ENCODE data around the gene ABHD12. TPM values are rescaled to one million over a fixed set of nuclear protein-coding genes. Genes with fewer than 3 reads are reported as not detected.

ABHD12 gene
- total RNA-seq, 1 experiment from 2014 or later: 40.6 TPM

- Histone ChIP-seq H3K36me3 (ENCODE audit: insufficient read depth, low read length, poor library complexity, severe bottlenecking) (no peaks in the 10 kb centered on the region), H3K4me1 (ENCODE audit: insufficient read depth, low read length, poor library complexity, severe bottlenecking) (no peaks in the 10 kb centered on the region), H3K27ac (ENCODE audit: low read depth, low read length, poor library complexity, severe bottlenecking) (no peak overlapping the region), H3K9me3 (ENCODE audit: low read depth, low read length, poor library complexity, severe bottlenecking) (no peaks in the 10 kb centered on the region), H3K4me3 (ENCODE audit: low read depth, low read length, poor library complexity, severe bottlenecking) (no peak overlapping the region), H3K27me3 (replicated peaks; ENCODE audit: insufficient read depth, low read depth, low read length, poor library complexity) (no peaks in the 10 kb centered on the region)
- BruUV-seq (replicated peaks): no TSS peak
- POLR2A ChIA-PET (ENCODE audit: low non-redundant PET): no interaction called here
- no peak for TF ChIP-seq CTCF (conservative IDR thresholded peaks at IDR 0.05; ENCODE audit: low read depth, low read length)
- DNase-seq (ENCODE audit: low spot score): no peak
- intact Hi-C loops (cut with micrococcal nuclease; ENCODE audit: unreplicated experiment): no loop called here
- CTCF ChIA-PET: no interaction called here
These were observed 36.6 kb downstream of the ABHD12 start for GRCh38 chr20:25353747-25354705.

GRCh38 chr20:25353353-25353746 lies 37.3 kb downstream of the ABHD12 start:
- ChIA-PET POLR2A (ENCODE audit: low non-redundant PET) (no interaction called here), CTCF (no interaction called here)
- intact Hi-C loops (cut with micrococcal nuclease; ENCODE audit: unreplicated experiment): no loop called here
- Histone ChIP-seq H3K36me3 (ENCODE audit: insufficient read depth, low read length, poor library complexity, severe bottlenecking) (no peaks in the 10 kb centered on the region), H3K4me1 (ENCODE audit: insufficient read depth, low read length, poor library complexity, severe bottlenecking) (no peaks in the 10 kb centered on the region), H3K9me3 (ENCODE audit: low read depth, low read length, poor library complexity, severe bottlenecking) (no peaks in the 10 kb centered on the region), H3K27me3 (replicated peaks; ENCODE audit: insufficient read depth, low read depth, low read length, poor library complexity) (no peaks in the 10 kb centered on the region), H3K27ac (ENCODE audit: low read depth, low read length, poor library complexity, severe bottlenecking) (no peak overlapping the region), H3K4me3 (ENCODE audit: low read depth, low read length, poor library complexity, severe bottlenecking) (no peak overlapping the region)
- no peak for TF ChIP-seq EZH2 (IDR thresholded peaks at IDR 0.05; ENCODE audit: borderline replicate concordance, low read depth, low read length, poor library complexity, severe bottlenecking)
- TF ChIP-seq CTCF (conservative IDR thresholded peaks at IDR 0.05; ENCODE audit: low read depth, low read length): no peak
- BruUV-seq (replicated peaks): no TSS peak
- DNase-seq (ENCODE audit: low spot score): no peak

GRCh38 chr20:25352746-25353145 lies 37.9 kb downstream of the ABHD12 start:
- intact Hi-C loops (cut with micrococcal nuclease; ENCODE audit: unreplicated experiment): no loop called here
- ChIA-PET CTCF (no interaction called here), POLR2A (ENCODE audit: low non-redundant PET) (no interaction called here)

More at GRCh38 chr20:25352746-25353145, 37.9 kb downstream of the ABHD12 start:
- no peak for DNase-seq (ENCODE audit: low spot score)
- Histone ChIP-seq H3K27me3 (replicated peaks; ENCODE audit: insufficient read depth, low read depth, low read length, poor library complexity) (no peaks in the 10 kb centered on the region), H3K4me3 (ENCODE audit: low read depth, low read length, poor library complexity, severe bottlenecking) (no peak overlapping the region), H3K27ac (ENCODE audit: low read depth, low read length, poor library complexity, severe bottlenecking) (no peak overlapping the region), H3K4me1 (ENCODE audit: insufficient read depth, low read length, poor library complexity, severe bottlenecking) (no peaks in the 10 kb centered on the region), H3K9me3 (ENCODE audit: low read depth, low read length, poor library complexity, severe bottlenecking) (no peaks in the 10 kb centered on the region), H3K36me3 (ENCODE audit: insufficient read depth, low read length, poor library complexity, severe bottlenecking) (no peaks in the 10 kb centered on the region)
- TF ChIP-seq CTCF (conservative IDR thresholded peaks at IDR 0.05; ENCODE audit: low read depth, low read length) (no peak), EZH2 (IDR thresholded peaks at IDR 0.05; ENCODE audit: borderline replicate concordance, low read depth, low read length, poor library complexity, severe bottlenecking) (no peak)
- BruUV-seq (replicated peaks): no TSS peak

Measured in A673 (cell line).